Measurements from ENCODE around the gene JAZF1. TPM values are rescaled to one million over a fixed set of nuclear protein-coding genes. Genes with fewer than 3 reads are reported as not detected.

JAZF1 gene
- total RNA-seq, 4 donors from 2014 or later, result 4.7 to 8.1 (median 5.7) TPM

DNA sequence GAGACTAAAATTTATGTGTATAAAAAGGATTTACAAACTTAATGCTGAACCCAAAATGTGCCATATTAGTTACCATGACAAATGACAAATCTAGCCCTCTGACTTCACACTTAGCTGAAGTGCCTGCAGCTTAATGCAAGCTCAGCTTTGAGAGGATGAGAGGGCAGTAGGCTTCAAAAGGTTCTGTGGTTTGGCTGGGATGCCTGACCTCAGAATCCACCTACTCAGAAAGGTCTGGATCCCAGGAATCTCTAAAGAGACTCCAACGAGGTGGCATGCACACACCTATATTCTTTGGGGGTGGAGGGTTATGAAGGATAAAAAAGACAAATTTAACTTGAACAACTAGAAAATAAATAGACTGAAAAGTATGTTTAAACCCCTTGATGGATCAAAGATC lies 227.2 kb downstream of the JAZF1 start:
- TF ChIP-seq, protein P1, sequence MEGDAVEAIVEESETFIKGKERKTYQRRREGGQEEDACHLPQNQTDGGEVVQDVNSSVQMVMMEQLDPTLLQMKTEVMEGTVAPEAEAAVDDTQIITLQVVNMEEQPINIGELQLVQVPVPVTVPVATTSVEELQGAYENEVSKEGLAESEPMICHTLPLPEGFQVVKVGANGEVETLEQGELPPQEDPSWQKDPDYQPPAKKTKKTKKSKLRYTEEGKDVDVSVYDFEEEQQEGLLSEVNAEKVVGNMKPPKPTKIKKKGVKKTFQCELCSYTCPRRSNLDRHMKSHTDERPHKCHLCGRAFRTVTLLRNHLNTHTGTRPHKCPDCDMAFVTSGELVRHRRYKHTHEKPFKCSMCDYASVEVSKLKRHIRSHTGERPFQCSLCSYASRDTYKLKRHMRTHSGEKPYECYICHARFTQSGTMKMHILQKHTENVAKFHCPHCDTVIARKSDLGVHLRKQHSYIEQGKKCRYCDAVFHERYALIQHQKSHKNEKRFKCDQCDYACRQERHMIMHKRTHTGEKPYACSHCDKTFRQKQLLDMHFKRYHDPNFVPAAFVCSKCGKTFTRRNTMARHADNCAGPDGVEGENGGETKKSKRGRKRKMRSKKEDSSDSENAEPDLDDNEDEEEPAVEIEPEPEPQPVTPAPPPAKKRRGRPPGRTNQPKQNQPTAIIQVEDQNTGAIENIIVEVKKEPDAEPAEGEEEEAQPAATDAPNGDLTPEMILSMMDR (IDR thresholded peaks at IDR 0.05), result no peak
- TF ChIP-seq POLR2A (IDR thresholded peaks at IDR 0.05), result no peak
- DNase-seq (ENCODE audit: low spot score in 2 of 2), result no peak
- intact Hi-C loops (cut with DNase I; ENCODE audit: low total_unique reads), result no loop called here
- H3K4me3 ChIP-seq (ENCODE audit: low read depth, poor library complexity, severe bottlenecking), result no peak overlapping the region
- 38 to 42% methylated on average over 1 of the region's 1 CpG for WGBS, 2 donors

DNA sequence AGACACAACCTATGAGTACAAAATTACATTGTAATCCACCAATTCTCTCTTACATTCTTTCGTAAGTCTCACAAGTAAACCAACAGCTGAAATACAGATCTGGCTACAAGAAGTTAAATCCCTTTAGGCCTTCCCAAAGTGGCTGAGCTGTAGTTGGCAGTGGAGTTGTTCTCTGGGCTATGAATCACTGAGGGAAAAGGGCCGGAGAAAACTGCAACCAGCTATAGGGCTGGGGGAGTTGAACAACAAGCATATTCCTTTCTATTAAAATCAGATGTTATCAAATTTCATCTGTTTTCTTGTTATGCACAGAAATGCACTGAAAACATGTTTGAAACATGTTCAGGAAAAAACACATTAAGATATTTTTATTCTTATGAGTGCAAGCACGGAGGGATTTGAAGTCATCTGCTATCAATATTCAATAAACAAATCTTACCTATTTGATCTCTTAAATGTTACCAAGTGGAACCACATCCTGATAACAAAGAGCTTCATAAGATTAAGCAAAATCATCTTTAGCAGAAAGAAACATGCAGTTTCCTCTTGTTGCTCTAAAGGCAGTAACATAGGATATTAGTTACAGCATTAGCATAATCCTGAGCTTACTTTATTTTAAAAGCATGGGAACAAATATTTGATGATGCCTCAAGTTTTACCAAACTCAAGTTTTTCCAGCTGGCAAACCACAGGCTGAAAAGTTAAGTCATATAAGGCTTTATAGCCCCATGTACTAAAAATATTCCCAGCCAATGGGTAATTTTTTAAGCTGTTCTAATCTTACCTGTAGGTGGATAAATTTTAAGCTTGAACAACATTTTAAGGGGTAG lies 227.9 kb downstream of the JAZF1 start:
- peak in 1 of 2 donors; percentile 28 for DNase-seq (ENCODE audit: low spot score in 2 of 2)
- no peak overlapping the region for H3K4me3 ChIP-seq (ENCODE audit: low read depth, poor library complexity, severe bottlenecking)
- 57 to 58% methylated on average over 3 of the region's 3 CpGs for WGBS, 2 donors
- no peak for TF ChIP-seq POLR2A (IDR thresholded peaks at IDR 0.05)
- TF ChIP-seq, protein P1 (IDR thresholded peaks at IDR 0.05), result no peak
- intact Hi-C loops (cut with DNase I; ENCODE audit: low total_unique reads), result no loop called here

DNA sequence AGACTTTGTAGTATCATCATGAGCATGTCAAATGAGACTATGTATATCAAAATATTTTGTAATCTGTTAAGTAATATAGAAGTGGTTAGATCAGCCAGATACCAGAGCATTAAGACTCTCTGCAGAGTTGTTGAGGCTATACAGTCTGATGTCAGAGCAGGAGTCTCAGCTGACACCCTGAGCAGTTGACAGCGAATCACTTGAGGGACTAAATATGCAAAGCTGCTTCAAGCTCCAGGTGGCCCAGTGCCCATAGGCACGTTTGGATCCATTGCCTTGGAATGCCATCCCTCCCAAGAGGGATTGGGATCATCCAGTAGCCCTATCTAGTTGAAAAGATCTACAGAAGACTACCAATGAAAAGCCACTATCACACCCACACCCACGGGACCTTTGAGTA lies 230.5 kb downstream of the JAZF1 start:
- DNase-seq (ENCODE audit: low spot score in 2 of 2), result no peak
- 59 to 61% methylated on average over 3 of the region's 3 CpGs for WGBS, 2 donors
- intact Hi-C loops (cut with DNase I; ENCODE audit: low total_unique reads), result no loop called here
- H3K4me3 ChIP-seq (ENCODE audit: low read depth, poor library complexity, severe bottlenecking), result no peak overlapping the region
- TF ChIP-seq POLR2A (IDR thresholded peaks at IDR 0.05), result no peak
- TF ChIP-seq, protein P1 (IDR thresholded peaks at IDR 0.05), result no peak

DNA sequence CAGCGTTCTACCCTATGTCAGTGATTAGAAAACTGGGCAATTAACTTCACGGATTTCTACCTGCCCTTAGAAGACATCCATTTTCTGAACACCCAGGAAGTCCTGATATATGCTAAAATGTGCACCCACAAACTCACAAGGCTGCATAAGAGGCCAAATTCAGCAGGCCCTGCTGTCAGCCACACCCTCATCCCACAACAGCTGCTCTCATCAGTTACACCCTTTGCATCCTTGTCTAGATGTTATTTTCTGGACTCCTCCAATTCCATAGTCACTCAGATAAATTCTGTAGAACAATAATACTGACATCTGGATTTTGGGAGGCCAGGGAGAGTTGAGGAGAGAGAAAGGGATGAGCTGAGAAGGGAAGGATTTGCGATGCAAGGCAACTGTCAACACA lies 231.7 kb downstream of the JAZF1 start:
- intact Hi-C loops (cut with DNase I; ENCODE audit: low total_unique reads), result no loop called here
- 83 to 92% methylated on average over 3 of the region's 3 CpGs for WGBS, 2 donors
- TF ChIP-seq, protein P1 (IDR thresholded peaks at IDR 0.05), result no peak
- no peak for TF ChIP-seq POLR2A (IDR thresholded peaks at IDR 0.05)
- H3K4me3 ChIP-seq (ENCODE audit: low read depth, poor library complexity, severe bottlenecking), result no peak overlapping the region
- DNase-seq (ENCODE audit: low spot score in 2 of 2), result no peak

DNA sequence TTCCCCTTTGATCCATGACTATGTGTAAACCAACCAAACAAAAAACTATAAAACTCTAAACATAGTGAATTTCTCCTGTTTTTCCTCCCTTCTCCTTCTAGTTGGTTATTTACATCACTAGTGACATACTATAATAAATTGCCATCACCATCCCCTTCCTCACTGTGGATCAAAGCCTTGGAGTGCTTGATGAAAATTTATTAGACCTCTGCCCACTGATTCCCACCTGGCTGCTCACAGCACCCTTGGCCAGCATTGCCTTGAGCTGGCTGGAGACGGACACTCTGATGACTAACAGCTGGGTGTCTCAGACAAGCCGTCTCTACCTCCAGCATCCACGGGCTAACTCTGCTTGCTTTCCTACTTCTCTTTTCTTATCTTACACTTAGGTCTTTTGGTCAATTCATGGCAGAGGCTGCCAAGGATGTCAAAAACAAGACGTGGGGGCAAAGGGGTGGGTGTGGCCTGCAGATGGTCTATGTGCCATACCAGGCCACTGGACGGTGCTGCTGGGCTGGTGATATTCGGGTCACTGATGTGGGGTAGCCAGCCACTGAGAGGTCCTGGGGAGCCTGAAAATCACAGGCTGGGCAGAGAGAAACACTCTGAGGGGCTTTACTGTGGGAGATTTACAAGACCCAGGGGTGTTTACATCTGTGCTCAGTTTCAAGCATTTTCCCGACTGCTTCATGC lies 232.9 kb downstream of the JAZF1 start:
- 62 to 63% methylated on average over 7 of the region's 7 CpGs for WGBS, 2 donors
- intact Hi-C loops (cut with DNase I; ENCODE audit: low total_unique reads), result no loop called here
- DNase-seq (ENCODE audit: low spot score in 2 of 2), result no peak
- TF ChIP-seq POLR2A (IDR thresholded peaks at IDR 0.05), result no peak
- H3K4me3 ChIP-seq (ENCODE audit: low read depth, poor library complexity, severe bottlenecking), result no peak overlapping the region

DNA sequence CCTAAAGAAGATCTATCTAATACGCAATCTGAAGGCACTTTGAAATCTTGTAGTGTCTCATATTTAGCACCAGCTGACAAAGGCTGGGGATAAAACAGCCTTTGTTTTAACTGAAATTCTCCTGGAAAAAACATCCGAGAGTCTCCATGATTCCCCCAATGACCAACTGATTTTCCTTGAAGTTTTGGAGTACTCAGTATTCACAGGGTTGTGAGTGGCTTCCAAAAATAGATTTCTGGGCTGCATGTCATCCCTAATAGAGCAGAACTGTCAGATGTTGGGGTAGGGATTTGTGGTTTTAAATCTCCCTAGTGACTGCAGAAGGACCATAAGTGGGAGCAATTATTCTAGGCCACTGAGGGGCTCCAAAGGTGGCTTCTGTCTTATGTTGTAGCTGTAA lies 234.2 kb downstream of the JAZF1 start:
- intact Hi-C loops (cut with DNase I; ENCODE audit: low total_unique reads), result no loop called here
- no peak overlapping the region for H3K4me3 ChIP-seq (ENCODE audit: low read depth, poor library complexity, severe bottlenecking)
- WGBS, 2 donors, result 82 to 88% methylated on average over 2 of the region's 2 CpGs
- DNase-seq (ENCODE audit: low spot score in 2 of 2), result no peak
- TF ChIP-seq, protein P1 (IDR thresholded peaks at IDR 0.05), result no peak
- TF ChIP-seq POLR2A (IDR thresholded peaks at IDR 0.05), result no peak
